Medulla oblongata (tissue), 1 donor: ENCODE data around the gene KLHL40.

Experiments
- DNase-seq: peaks from one replicate; pipeline ENCODE4 v3.0.0-alpha.2; 2015; ENCODE audit errors: extremely low spot score

KLHL40 gene

GRCh38 chr3:42657675-42658074 lies 27.7 kb upstream of the KLHL40 start:
- no peak for DNase-seq

- no peak for DNase-seq
Measured at GRCh38 chr3:42658091-42658770, 27.1 kb upstream of the KLHL40 start.

GRCh38 chr3:42658771-42659390 lies 26.5 kb upstream of the KLHL40 start:
- DNase-seq = no peak

DNA sequence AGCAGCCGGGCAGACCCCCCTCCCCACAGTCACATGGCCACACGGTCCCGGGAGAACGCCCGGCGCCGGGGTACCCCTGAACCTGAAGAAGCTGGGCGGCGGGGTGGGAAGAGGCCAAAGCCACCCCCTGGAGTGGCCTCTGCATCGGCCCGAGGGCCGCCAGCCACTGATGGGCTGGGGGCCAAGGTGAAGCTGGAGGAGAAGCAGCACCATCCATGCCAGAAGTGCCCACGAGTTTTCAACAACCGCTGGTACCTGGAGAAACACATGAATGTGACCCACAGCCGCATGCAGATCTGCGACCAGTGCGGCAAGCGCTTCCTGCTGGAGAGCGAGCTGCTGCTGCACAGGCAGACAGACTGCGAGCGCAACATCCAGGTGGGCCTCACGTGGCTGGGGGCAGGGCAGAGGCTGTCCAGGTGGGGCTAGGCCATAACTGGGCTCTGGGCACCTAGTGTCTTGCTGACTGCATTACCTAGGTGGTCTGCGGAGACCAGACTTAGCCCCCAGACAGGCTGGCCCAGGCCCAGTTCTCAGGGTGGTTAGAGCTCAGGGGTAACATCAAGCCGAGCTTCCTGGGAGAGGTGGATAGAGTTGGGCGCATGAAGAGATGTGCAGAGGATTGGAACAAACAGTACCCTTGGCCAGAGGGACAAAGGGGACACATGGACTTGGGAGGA lies 25.7 kb upstream of the KLHL40 start:
- no peak for DNase-seq

DNA sequence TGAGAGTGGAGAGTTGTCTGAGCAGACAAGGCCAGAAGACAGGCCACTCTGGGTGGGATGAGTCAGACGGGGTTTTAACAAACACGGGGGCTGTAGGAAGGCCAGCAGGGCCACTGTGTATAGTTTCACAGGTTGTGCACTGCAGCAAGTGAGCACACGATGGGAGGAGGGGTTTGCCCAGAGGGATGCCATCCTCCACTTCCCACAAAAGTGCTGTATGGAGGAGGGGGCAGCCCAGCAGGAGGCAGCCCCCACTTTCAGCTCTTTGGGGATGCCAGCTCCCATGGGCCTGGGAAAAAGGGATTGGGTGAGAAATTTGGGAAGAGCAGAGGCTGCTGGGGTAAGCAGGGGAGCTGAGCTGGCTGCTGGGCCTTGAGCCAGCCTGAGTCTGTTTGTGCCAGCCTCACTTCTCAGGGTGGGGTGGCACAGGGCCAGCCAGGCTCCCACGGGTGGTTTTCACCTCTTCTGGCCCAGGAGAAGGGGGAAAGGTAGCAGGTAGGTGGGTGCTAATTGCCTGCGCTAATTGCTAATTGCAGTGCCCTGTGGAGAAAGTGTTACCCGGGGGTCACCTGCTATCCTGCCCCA lies 25.1 kb upstream of the KLHL40 start:
- DNase-seq = no peak

- no peak for DNase-seq
Measured at GRCh38 chr3:42660898-42661297, 24.4 kb upstream of the KLHL40 start.

- no peak for DNase-seq
Measured at GRCh38 chr3:42661593-42662022, 23.7 kb upstream of the KLHL40 start.

GRCh38 chr3:42662037-42662812 lies 23.1 kb upstream of the KLHL40 start:
- DNase-seq = no peak

DNA sequence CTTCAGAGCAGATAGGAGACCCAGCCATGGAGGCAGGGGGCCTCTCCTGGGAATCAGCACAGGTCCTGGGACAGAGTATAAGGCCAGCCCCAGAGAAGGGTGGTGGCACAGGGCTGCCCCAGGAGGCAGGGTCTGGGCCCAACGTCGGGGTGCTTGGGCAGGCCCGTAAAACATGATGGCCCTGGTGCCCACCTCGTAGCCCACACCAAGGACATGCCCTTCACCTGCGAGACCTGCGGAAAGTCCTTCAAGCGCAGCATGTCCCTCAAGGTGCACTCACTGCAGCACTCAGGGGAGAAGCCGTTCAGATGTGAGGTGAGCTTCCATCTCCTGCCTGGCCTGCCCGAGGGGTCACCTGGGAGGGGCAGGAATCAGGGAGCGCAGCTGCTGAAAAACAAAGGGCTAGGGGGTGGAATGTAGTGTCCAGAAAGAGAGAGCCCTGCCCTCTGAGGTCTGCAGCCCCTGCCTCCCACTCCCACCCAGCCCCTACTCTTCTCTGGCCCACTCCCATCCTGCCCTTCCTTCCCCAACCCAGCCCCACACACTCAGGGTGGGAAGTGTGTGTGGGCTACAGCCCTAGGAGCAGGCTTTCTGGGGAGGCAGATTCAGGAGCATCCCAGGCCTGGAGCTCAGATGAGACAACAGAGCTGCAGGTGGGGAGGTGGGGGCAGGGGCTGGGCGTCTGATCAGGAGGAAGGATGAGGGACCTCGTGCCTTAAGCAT lies 22.4 kb upstream of the KLHL40 start:
- DNase-seq = no peak

GRCh38 chr3:42663581-42664437 lies 21.5 kb upstream of the KLHL40 start:
- DNase-seq = no peak

- DNase-seq = no peak
Measured at GRCh38 chr3:42664438-42664803, 20.9 kb upstream of the KLHL40 start.

DNA sequence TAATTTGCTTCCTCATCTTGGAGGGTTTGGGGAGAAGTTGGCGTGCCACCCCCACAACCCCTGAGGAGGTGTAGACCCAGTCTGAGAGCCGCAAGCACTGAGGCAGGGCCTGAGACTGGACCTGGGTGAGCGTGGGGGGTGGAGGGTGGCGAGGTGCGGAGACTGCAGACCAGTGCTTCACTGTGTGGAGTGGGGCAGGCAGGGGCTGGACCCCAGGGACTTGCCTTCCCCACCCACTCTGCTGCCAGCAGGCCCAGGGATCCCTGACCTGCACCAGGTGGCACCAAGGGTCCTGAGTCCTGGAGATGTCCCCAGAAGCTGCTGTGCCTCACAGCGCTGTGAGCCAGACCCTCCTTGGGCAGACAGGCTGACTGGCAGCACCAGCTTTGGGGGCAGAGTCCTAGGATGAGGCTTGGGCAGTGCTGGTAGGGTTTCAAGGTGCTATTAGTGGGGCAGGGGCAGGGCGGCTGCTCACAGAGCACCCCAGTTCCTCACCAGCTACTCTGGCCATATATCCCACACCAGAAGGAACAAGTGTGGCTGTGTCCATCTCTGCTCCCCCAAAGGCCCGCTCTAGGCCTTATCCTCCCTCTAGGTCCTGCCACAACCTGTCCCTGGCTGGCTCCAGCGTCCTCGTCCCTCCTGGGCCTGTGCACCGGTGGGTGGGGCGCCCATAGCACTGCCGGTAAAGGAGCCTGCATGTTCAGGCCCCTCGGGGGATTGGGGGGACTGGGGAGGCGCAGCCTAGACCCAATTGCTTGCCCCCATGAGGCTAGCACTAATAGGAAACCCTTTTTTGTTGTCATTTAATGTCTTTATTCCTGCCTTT lies 20.1 kb upstream of the KLHL40 start:
- DNase-seq = no peak

GRCh38 chr3:42666022-42666421 lies 19.3 kb upstream of the KLHL40 start:
- no peak for DNase-seq

DNA sequence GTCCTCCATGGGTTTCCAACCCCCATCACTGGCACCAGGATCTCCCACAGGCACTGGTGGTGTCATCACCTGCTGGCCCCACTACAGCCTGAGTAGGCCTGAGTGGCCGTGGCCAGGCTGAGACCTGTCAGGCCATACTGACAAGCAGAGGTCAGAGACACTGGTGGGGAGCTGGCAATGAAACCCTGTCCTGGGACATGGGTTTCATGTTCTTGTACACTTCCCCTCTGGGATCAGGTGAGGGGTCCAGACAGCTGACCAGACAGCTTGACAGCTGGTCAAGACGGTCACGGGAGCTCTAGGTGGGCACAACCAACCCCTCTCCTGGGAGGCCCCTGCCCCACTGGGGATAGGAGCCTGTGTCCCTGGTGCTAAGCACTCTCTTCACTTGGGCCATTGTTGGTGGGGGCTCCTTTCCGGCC lies 18.7 kb upstream of the KLHL40 start:
- DNase-seq = no peak

GRCh38 chr3:42667096-42667522 lies 18.2 kb upstream of the KLHL40 start:
- DNase-seq = no peak

- DNase-seq = no peak
Measured at GRCh38 chr3:42667523-42668412, 17.6 kb upstream of the KLHL40 start.

DNA sequence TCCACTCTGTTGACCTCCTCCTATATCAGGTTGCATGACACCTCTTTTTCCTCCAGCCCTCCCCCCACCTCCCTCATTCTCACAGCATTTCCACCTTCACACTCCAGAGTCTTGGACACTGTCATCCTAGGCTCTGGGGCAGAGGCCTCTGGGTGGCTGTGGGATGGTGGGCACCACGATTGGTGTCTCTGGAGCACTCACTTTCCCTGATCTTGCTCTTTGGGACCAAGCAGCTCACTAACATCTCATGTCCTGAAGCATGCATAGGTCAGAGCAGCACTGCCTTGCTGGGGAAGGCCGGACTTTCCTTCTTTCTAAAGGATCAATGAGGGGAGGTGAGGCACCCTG lies 16.9 kb upstream of the KLHL40 start:
- DNase-seq = no peak

DNA sequence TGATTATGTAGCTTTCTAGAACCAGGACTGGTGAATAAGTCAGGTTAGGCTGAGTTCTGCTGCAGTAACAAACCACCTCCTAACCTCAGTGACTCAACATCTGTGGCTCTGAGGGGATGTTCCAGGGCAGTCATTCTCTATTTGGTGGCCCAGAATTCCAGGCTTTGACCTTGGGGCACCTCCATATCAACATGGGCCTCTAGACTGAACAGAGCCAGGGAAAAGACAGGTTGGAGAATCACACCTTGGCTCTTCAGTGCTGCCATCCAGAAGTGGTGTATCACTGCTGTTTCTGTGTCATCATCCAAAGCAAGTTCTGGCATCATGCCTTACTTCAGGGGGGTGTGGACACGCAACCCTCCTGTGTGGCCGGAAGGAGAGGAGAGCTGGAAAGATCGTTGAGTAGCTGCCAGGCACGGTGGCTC lies 16.5 kb upstream of the KLHL40 start:
- DNase-seq = no peak
